GM20000 (cell line): ENCODE data around the gene CHRD.

Experiments
- DNase-seq: peaks from one replicate; pipeline ENCODE4 v3.0.0; 2012; ENCODE audit warnings: low spot score
- CTCF ChIP-seq: IDR thresholded peaks from 2 replicates; pipeline ENCODE4 v1.5.1; 2012; ENCODE audit warnings: mild to moderate bottlenecking, control low read depth; ENCODE audit errors: extremely low read depth, missing control alignments

Gene CHRD

GRCh38 chr3:184348057-184348382 is 31.8 kb upstream of the CHRD start:
- no peak for DNase-seq
- no peak for TF ChIP-seq CTCF

GRCh38 chr3:184349563-184350470 is 30.0 kb upstream of the CHRD start:
- DNase-seq: no peak
- TF ChIP-seq CTCF: no peak

GRCh38 chr3:184350618-184351017 is 29.2 kb upstream of the CHRD start:
- TF ChIP-seq CTCF: no peak

GRCh38 chr3:184351511-184352148 is 28.2 kb upstream of the CHRD start:
- TF ChIP-seq CTCF: no peak
- DNase-seq: no peak

More at GRCh38 chr3:184350618-184351017, 29.2 kb upstream of the CHRD start:
- DNase-seq: no peak

GRCh38 chr3:184352149-184352785 is 27.6 kb upstream of the CHRD start:
- no peak for DNase-seq
- TF ChIP-seq CTCF: no peak

- no peak for DNase-seq
- no peak for TF ChIP-seq CTCF
Measured at GRCh38 chr3:184352897-184353545, 26.8 kb upstream of the CHRD start.
